ENCODE results near the gene ZBED4.

ZBED4 gene

DNA sequence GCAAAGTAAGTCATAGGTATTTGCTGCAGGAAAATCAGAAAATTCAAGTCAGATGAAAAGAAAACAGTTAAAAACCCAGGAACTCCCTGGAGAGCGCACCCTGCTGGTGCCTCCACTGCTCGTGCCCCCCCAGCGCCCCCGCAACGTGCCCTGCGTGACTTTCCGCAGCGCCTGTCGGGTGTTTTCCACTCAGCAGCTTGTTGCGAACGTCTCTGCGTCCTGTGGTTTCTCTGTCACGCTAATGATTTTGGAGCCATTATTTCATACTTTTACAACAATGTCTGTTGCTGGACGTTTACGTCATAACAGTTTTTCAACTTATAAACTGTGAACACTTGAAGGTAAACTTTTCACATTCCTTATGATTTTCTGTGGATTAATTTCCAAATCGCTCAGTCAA lies 69.8 kb downstream of the ZBED4 start:
- DNase-seq (ENCODE audit: low read depth), result no peak
- H3K4me3 ChIP-seq (ENCODE audit: low read depth, low read length), result no peak overlapping the region
- TF ChIP-seq, protein P1, sequence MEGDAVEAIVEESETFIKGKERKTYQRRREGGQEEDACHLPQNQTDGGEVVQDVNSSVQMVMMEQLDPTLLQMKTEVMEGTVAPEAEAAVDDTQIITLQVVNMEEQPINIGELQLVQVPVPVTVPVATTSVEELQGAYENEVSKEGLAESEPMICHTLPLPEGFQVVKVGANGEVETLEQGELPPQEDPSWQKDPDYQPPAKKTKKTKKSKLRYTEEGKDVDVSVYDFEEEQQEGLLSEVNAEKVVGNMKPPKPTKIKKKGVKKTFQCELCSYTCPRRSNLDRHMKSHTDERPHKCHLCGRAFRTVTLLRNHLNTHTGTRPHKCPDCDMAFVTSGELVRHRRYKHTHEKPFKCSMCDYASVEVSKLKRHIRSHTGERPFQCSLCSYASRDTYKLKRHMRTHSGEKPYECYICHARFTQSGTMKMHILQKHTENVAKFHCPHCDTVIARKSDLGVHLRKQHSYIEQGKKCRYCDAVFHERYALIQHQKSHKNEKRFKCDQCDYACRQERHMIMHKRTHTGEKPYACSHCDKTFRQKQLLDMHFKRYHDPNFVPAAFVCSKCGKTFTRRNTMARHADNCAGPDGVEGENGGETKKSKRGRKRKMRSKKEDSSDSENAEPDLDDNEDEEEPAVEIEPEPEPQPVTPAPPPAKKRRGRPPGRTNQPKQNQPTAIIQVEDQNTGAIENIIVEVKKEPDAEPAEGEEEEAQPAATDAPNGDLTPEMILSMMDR (IDR thresholded peaks at IDR 0.05; ENCODE audit: low read depth, low read length, missing control alignments), result peak; percentile 61

DNA sequence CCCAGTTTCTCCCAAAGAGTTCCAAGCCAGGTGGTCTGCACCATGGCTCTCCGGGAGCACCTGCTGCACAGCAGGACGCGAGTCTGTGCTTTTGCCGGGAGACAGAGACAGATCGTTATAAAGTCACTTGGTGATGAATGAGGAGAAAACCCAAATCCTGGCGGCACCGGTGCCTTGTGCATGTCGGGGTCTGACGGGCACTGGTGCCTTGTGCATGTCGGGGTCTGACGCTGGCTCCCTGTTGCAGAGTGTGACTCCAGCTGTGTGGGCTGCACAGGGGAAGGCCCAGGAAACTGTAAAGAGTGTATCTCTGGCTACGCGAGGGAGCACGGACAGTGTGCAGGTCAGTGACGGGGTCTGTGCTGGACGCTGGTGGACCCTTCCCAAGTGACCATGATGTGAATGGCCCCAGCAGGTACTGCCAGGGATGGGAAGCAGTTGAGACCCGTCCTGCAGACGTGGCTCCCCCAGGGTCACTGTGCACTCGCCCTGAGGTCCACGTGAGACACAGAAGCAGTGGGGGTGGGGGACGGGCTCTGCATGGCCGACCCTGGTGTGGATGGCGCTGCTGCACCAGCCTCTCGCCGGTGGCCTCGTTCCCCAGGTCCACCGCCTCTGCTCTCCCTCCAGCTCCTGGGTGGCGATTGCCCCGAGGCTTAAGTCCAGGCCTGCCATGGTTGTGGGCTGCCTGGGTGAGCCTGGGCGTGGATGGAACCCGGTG lies 70.6 kb downstream of the ZBED4 start:
- DNase-seq (ENCODE audit: low read depth), result no peak
- no peak overlapping the region for H3K4me3 ChIP-seq (ENCODE audit: low read depth, low read length)
- TF ChIP-seq, protein P1 (IDR thresholded peaks at IDR 0.05; ENCODE audit: low read depth, low read length, missing control alignments), result no peak

DNA sequence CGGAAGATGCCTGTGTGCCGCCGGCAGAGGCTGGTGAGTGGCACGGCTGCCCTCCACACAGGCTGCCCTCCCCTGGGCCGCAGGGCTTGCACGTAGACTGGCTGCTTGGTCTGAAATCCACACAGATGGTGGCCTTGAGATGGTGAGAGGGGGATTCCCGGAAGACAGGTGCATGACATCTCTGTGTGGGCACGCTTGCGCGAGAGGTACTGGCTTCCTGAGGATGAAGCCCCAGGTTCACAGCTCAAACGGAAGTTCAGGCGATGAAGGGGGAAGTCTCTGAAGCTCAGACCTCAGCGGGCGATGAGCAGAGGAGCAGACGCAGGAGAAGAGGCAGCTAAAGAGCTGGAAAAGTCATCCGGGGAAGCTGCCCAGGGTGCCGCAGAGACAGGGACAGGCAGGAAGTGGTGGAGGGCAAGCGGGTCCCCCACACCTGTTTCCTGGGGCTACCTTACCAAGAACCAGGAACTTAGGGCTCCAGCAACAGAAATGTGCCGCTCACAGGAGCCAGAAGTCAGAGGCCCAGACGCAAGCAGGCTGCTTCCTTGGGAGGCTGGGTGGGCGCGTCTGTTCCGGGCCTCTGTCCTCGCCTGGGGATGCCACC lies 72.0 kb downstream of the ZBED4 start:
- TF ChIP-seq, protein P1 (IDR thresholded peaks at IDR 0.05; ENCODE audit: low read depth, low read length, missing control alignments), result no peak
- H3K4me3 ChIP-seq (ENCODE audit: low read depth, low read length), result peak overlapping the region; percentile 51
- DNase-seq (ENCODE audit: low read depth), result no peak

DNA sequence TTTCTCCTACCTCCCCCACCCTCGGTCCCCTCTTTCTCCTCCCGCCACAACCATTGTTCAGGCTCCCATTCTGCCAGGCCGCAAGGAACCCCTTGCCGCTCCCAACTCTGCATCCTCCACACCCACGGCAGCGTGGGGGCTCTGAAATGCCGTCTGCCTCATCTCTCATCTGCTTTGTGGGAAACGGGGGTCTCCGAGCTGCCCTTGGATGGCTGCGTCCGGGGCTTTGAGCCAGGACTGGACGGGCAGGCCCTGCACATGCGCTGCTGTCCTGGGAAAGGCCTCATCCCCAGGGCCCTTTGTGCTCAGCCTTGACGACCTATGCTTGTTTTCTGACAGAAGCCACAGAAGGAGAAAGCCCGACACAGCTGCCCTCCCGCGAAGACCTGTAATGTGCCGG lies 73.3 kb downstream of the ZBED4 start:
- no peak for DNase-seq (ENCODE audit: low read depth)

DNA sequence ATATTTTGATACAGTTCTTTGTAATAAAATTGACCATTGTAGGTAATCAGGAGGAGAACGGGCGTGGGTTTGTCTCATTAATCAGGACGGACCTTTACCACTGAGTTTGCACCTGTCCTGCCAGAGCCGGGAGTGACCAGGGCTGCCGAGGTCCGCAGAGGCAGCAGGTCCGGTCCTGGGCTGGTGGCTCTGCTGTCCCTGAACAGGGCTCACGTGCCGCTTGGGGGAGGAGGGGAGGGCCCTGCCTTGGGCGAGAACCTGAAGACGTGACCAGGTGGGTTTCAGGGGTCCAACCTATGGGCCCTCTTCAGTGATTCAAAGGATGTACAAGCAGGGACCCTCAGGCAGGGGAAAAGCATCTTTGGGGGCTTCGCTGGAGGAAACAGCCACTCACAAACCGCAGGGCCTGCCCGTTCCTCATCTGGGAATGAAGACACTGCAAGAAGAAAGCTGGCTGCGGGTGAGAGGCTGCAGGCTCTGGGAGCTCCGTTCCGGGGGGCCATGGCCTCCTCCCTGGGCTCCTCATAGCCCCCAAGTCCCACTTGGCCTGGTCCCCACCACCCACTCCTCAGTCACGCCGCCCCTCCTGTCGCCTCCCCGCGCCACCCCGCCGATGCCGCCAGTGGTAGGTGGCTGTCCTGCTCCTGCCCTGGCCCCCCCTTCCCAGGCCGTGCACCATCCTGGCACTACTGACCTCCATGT lies 74.0 kb downstream of the ZBED4 start:
- DNase-seq (ENCODE audit: low read depth), result no peak
- no peak overlapping the region for H3K4me3 ChIP-seq (ENCODE audit: low read depth, low read length)
- TF ChIP-seq, protein P1 (IDR thresholded peaks at IDR 0.05; ENCODE audit: low read depth, low read length, missing control alignments), result no peak

More for the DNA sequence above, 73.3 kb downstream of the ZBED4 start:
- TF ChIP-seq, protein P1 (IDR thresholded peaks at IDR 0.05; ENCODE audit: low read depth, low read length, missing control alignments), result no peak
- H3K4me3 ChIP-seq (ENCODE audit: low read depth, low read length), result no peak overlapping the region

DNA sequence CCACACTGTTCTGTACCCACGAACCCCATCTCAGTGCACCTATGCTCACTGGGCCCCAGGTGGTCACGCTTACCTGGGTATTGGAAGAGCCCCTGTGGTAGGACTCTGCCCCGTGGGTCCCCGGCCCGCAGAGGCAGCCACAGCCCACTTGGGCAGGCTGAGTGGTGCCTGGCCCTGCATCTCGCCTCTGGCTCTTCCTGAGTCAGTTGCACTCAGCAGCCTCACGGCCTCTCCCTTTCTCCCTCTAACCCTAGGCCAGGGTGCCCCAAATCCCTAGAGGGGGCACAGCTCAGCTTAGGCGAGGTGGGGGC lies 74.5 kb downstream of the ZBED4 start:
- no peak overlapping the region for H3K4me3 ChIP-seq (ENCODE audit: low read depth, low read length)
- TF ChIP-seq, protein P1 (IDR thresholded peaks at IDR 0.05; ENCODE audit: low read depth, low read length, missing control alignments), result no peak
- no peak for DNase-seq (ENCODE audit: low read depth)
